ENCODE results near the gene ANO2. TPM values are rescaled to one million over a fixed set of nuclear protein-coding genes. Genes with fewer than 3 reads are reported as not detected.
"Not testable (repeated sequence)": the region's sequence is repeated elsewhere in the genome, so short reads cannot be mapped to it uniquely, and the experiment has no call there.

Gene ANO2
- total and polyA plus RNA-seq, 7 donors, result 1.3 to 9.3 (median 4.2) TPM

- no peaks in the 10 kb centered on the region for H3K9me3 ChIP-seq
- H3K27me3 ChIP-seq (ENCODE audit: insufficient read depth in 3 of 3, low read length in 2 of 3), result peaks cover 0 to 4% (median 1%) of the 10 kb centered on the region in 3 donors
- intact Hi-C loops (cut with DNase I), result no loop called here
- TF ChIP-seq CTCF (IDR thresholded peaks at IDR 0.05), result no peak
- H3K4me1 ChIP-seq, result no peaks in the 10 kb centered on the region
- WGBS, 3 donors, result 47 to 76% (median 68%) methylated on average over 3 of the region's 3 CpGs
- H3K4me3 ChIP-seq, result no peak overlapping the region
- DNase-seq, result no peak
- H3K27ac ChIP-seq, result no peak overlapping the region
- no peak for ATAC-seq
- H3K36me3 ChIP-seq (ENCODE audit: insufficient read depth in 1 of 2, low read depth in 1 of 2), result no peaks in the 10 kb centered on the region
These were observed 45.4 kb downstream of the ANO2 start for GRCh38 chr12:5899675-5900074.

- Histone ChIP-seq H3K9me3 (no peaks in the 10 kb centered on the region), H3K4me3 (no peak overlapping the region), H3K4me1 (no peaks in the 10 kb centered on the region), H3K27ac (no peak overlapping the region), H3K27me3 (ENCODE audit: insufficient read depth in 3 of 3, low read length in 2 of 3) (peaks cover 0 to 4% (median 1%) of the 10 kb centered on the region in 3 donors), H3K36me3 (ENCODE audit: insufficient read depth in 1 of 2, low read depth in 1 of 2) (no peaks in the 10 kb centered on the region)
- intact Hi-C loops (cut with DNase I), result no loop called here
- DNase-seq (no peak), ATAC-seq (no peak)
- 81 to 85% (median 84%) methylated on average over 3 of the region's 3 CpGs for WGBS, 3 donors
- TF ChIP-seq CTCF (IDR thresholded peaks at IDR 0.05), result no peak
These were observed 46.2 kb downstream of the ANO2 start for GRCh38 chr12:5898874-5899273.

- intact Hi-C loops (cut with DNase I), result no loop called here
- Histone ChIP-seq H3K36me3 (ENCODE audit: insufficient read depth in 1 of 2, low read depth in 1 of 2) (no peaks in the 10 kb centered on the region), H3K9me3 (no peaks in the 10 kb centered on the region), H3K27ac (no peak overlapping the region), H3K27me3 (ENCODE audit: insufficient read depth in 3 of 3, low read length in 2 of 3) (no peaks in the 10 kb centered on the region), H3K4me1 (no peaks in the 10 kb centered on the region), H3K4me3 (no peak overlapping the region)
- TF ChIP-seq CTCF (IDR thresholded peaks at IDR 0.05), result no peak
- 87 to 92% (median 90%) methylated on average over 6 of the region's 6 CpGs for WGBS, 3 donors
- ATAC-seq (no peak), DNase-seq (no peak)
These were observed 55.5 kb downstream of the ANO2 start for GRCh38 chr12:5889381-5890047.

GRCh38 chr12:5888816-5889315 lies 56.2 kb downstream of the ANO2 start:
- Histone ChIP-seq H3K4me3 (no peak overlapping the region), H3K9me3 (no peaks in the 10 kb centered on the region), H3K4me1 (no peaks in the 10 kb centered on the region), H3K36me3 (ENCODE audit: insufficient read depth in 1 of 2, low read depth in 1 of 2) (no peaks in the 10 kb centered on the region), H3K27me3 (ENCODE audit: insufficient read depth in 3 of 3, low read length in 2 of 3) (no peaks in the 10 kb centered on the region), H3K27ac (no peak overlapping the region)
- ATAC-seq (no peak), DNase-seq (no peak)
- no peak for TF ChIP-seq CTCF (IDR thresholded peaks at IDR 0.05)
- 80 to 84% (median 83%) methylated on average over 21 to 26 of the region's 26 CpGs for WGBS, 3 donors
- intact Hi-C loops (cut with DNase I), result no loop called here

- H3K27ac ChIP-seq; H3K36me3 ChIP-seq (ENCODE audit: insufficient read depth in 1 of 2, low read depth in 1 of 2); ATAC-seq; H3K4me3 ChIP-seq; H3K4me1 ChIP-seq; H3K27me3 ChIP-seq (ENCODE audit: insufficient read depth in 3 of 3, low read length in 2 of 3); DNase-seq; H3K9me3 ChIP-seq; intact Hi-C loops (cut with DNase I): not testable (repeated sequence)
- WGBS, 3 donors, result 77 to 82% (median 78%) methylated on average over 16 of the region's 16 CpGs
These were observed 57.2 kb downstream of the ANO2 start for GRCh38 chr12:5887819-5888218.
